Caco-2 (cell line): ENCODE data around the gene BAHCC1. TPM values are rescaled to one million over a fixed set of nuclear protein-coding genes. Genes with fewer than 3 reads are reported as not detected.

Experiments
- BruUV-seq: library from RNA; stranded (reverse); fragments of 400-500 nt; replicated peaks from 2 replicates; lab custom pipeline; 2021; lab: Mats Ljungman, UMichigan
- CTCF ChIA-PET: fragments of 300-600 bp; sonication (Branson Sonifier 250); formaldehyde crosslinking; loops from one replicate; lab custom pipeline; 2022; ENCODE audit warnings: antibody characterized with exemption; lab: Charles Lee
- POLR2A ChIA-PET: fragments of 300-600 bp; sonication (Branson Sonifier 250); formaldehyde crosslinking; loops from one replicate; lab custom pipeline; 2022; ENCODE audit warnings: antibody characterized with exemption; lab: Charles Lee
- DNase-seq, 2 experiments: peaks; one replicate each; pipeline versions ENCODE4 v3.0.0 to v3.0.0-alpha.2; 2020 to 2022
- H3K27me3 ChIP-seq: replicated peaks from 2 replicates; pipeline ENCODE4 v1.6.0; 2011; ENCODE audit warnings: low read length; ENCODE audit not compliant: control insufficient read depth, insufficient read depth
- H3K36me3 ChIP-seq: 2 replicates; pipeline ENCODE4 v1.5.1; 2011; ENCODE audit warnings: low read length; ENCODE audit not compliant: control insufficient read depth, insufficient read depth
- H3K4me1 ChIP-seq: fragments of 250-450 bp; sonication (Bioruptor Pico); 2 replicates; pipeline ENCODE4 v1.5.1; 2020; ENCODE audit warnings: mild to moderate bottlenecking
- H3K4me3 ChIP-seq: 2 replicates; pipeline ENCODE4 v1.5.1; 2011; ENCODE audit warnings: low read depth, mild to moderate bottlenecking, control low read depth, low read length
- H3K9me3 ChIP-seq: fragments of 250-450 bp; sonication (Bioruptor Pico); 2 replicates; pipeline ENCODE4 v1.5.1; 2020; ENCODE audit warnings: mild to moderate bottlenecking, moderate library complexity
- H3K27ac Mint-ChIP-seq: one replicate; pipeline ENCODE4 v1.8.0; 2022; ENCODE audit warnings: mixed read lengths; ENCODE audit not compliant: unreplicated experiment
- H3K27me3 Mint-ChIP-seq: one replicate; pipeline ENCODE4 v1.8.0; 2022; ENCODE audit warnings: mixed read lengths; ENCODE audit not compliant: insufficient read depth, unreplicated experiment
- H3K36me3 Mint-ChIP-seq: one replicate; pipeline ENCODE4 v1.8.0; 2022; ENCODE audit warnings: mild to moderate bottlenecking, mixed read lengths; ENCODE audit not compliant: insufficient read depth, unreplicated experiment
- H3K4me1 Mint-ChIP-seq: one replicate; pipeline ENCODE4 v1.8.0; 2022; ENCODE audit warnings: low read depth, mixed read lengths; ENCODE audit not compliant: unreplicated experiment
- H3K4me3 Mint-ChIP-seq: one replicate; pipeline ENCODE4 v1.8.0; 2022; ENCODE audit warnings: mild to moderate bottlenecking, moderate library complexity, mixed read lengths; ENCODE audit not compliant: unreplicated experiment
- H3K9me3 Mint-ChIP-seq: one replicate; pipeline ENCODE4 v1.8.0; 2022; ENCODE audit warnings: mixed read lengths; ENCODE audit not compliant: unreplicated experiment
- CTCF ChIP-seq, 2 experiments: fragments of 200-600 bp in 1 of 2; IDR thresholded peaks; 1 replicate in 1 of 2; 2 replicates in 1 of 2; pipeline versions ENCODE4 v1.5.1 to v1.8.0; 2011 to 2022; ENCODE audit warnings: antibody characterized with exemption in 1 of 2, control low read depth in 1 of 2, inconsistent platforms in 1 of 2, low read depth in 1 of 2, low read length in 1 of 2, mild to moderate bottlenecking in 1 of 2, moderate library complexity in 1 of 2; ENCODE audit not compliant: insufficient read depth in 1 of 2, severe bottlenecking in 1 of 2, unreplicated experiment in 1 of 2
- intact Hi-C: fragments of 100-400 bp; cut with micrococcal nuclease; formaldehyde crosslinking; loops from one replicate; pipeline ENCODE4 v1.10.0; 2022; ENCODE audit not compliant: unreplicated experiment
- total RNA-seq: library from RNA; stranded (reverse); gene quantifications from 2 replicates; pipeline ENCODE4 v1.2.3, GENCODE V29; 2022

BAHCC1 gene
- total RNA-seq, 1 experiment from 2014 or later = 10.2 TPM

- BruUV-seq = no TSS peak
- POLR2A ChIA-PET = no interaction called here
- H3K4me1 ChIP-seq = no peaks in the 10 kb centered on the region; the same call in 1 of the 2 replicates
Observed at GRCh38 chr17:81429821-81430551, 34.7 kb downstream of the BAHCC1 start.

GRCh38 chr17:81431545-81432482, 36.6 kb downstream of the BAHCC1 start:
- no peaks in the 10 kb centered on the region for H3K36me3 ChIP-seq
- intact Hi-C loops = no loop called here
- no TSS peak for BruUV-seq
- H3K36me3 Mint-ChIP-seq = no peaks in the 10 kb centered on the region
- H3K27me3 Mint-ChIP-seq = no peaks in the 10 kb centered on the region
- H3K4me1 Mint-ChIP-seq = no peaks in the 10 kb centered on the region
- H3K9me3 Mint-ChIP-seq = no peaks in the 10 kb centered on the region
- H3K4me3 Mint-ChIP-seq = no peak overlapping the region
- POLR2A ChIA-PET = interaction anchor here (0.7 kb wide), 1 partner anchor 13 kb away, joined by 4 read pairs; no protein-coding TSS in a partner anchor
- TF ChIP-seq CTCF (IDR thresholded peaks at IDR 0.05; ENCODE audit: insufficient read depth in 1 of 2, low read depth in 1 of 2, low read length in 1 of 2, severe bottlenecking in 1 of 2, unreplicated experiment in 1 of 2) = no peak
- CTCF ChIA-PET = interaction anchor here (1.6 to 2.3 kb wide), 2 partner anchors 9 to 13 kb away, joined by 4 to 18 read pairs; no protein-coding TSS in a partner anchor
- no peaks in the 10 kb centered on the region for H3K9me3 ChIP-seq
- DNase-seq = no peak
- peaks cover 4% of the 10 kb centered on the region for H3K4me1 ChIP-seq
- no peak overlapping the region for H3K27ac Mint-ChIP-seq
- no peaks in the 10 kb centered on the region for H3K27me3 ChIP-seq
- no peak overlapping the region for H3K4me3 ChIP-seq

More at GRCh38 chr17:81429821-81430551, 34.7 kb downstream of the BAHCC1 start:
- Histone ChIP-seq H3K9me3 (no peaks in the 10 kb centered on the region), H3K4me3 (no peak overlapping the region), H3K27me3 (no peaks in the 10 kb centered on the region), H3K36me3 (no peaks in the 10 kb centered on the region)
- Mint-ChIP-seq H3K4me3 (no peak overlapping the region), H3K27me3 (no peaks in the 10 kb centered on the region), H3K4me1 (no peaks in the 10 kb centered on the region), H3K27ac (no peak overlapping the region), H3K9me3 (no peaks in the 10 kb centered on the region), H3K36me3 (no peaks in the 10 kb centered on the region)
- DNase-seq = peak in 1 of 2 experiments; percentile 32
- no peak for TF ChIP-seq CTCF (IDR thresholded peaks at IDR 0.05; ENCODE audit: insufficient read depth in 1 of 2, low read depth in 1 of 2, low read length in 1 of 2, severe bottlenecking in 1 of 2, unreplicated experiment in 1 of 2)
- intact Hi-C loops = no loop called here
- CTCF ChIA-PET = interaction anchor here (0.7 to 2.3 kb wide), 9 partner anchors 9 to 175 kb away, joined by 3 to 18 read pairs (median 4); partner anchors contain the start of gene BAHCC1

GRCh38 chr17:81432941-81433340, 37.7 kb downstream of the BAHCC1 start:
- Histone ChIP-seq H3K36me3 (no peaks in the 10 kb centered on the region), H3K27me3 (no peaks in the 10 kb centered on the region), H3K4me3 (no peak overlapping the region), H3K9me3 (no peaks in the 10 kb centered on the region), H3K4me1 (peaks cover 4% of the 10 kb centered on the region)
- intact Hi-C loops = no loop called here
- BruUV-seq = no TSS peak
- Mint-ChIP-seq H3K36me3 (no peaks in the 10 kb centered on the region), H3K27me3 (no peaks in the 10 kb centered on the region), H3K4me3 (no peak overlapping the region), H3K4me1 (no peaks in the 10 kb centered on the region), H3K27ac (no peak overlapping the region), H3K9me3 (no peaks in the 10 kb centered on the region)
- POLR2A ChIA-PET = no interaction called here
- CTCF ChIA-PET = interaction anchor here (0.5 to 0.6 kb wide), 2 partner anchors 104 to 1548 kb away, joined by 3 to 5 read pairs; no protein-coding TSS in a partner anchor
- no peak for DNase-seq
- no peak for TF ChIP-seq CTCF (IDR thresholded peaks at IDR 0.05; ENCODE audit: insufficient read depth in 1 of 2, low read depth in 1 of 2, low read length in 1 of 2, severe bottlenecking in 1 of 2, unreplicated experiment in 1 of 2)
